ENCODE data around the gene HOXC4.

DNA sequence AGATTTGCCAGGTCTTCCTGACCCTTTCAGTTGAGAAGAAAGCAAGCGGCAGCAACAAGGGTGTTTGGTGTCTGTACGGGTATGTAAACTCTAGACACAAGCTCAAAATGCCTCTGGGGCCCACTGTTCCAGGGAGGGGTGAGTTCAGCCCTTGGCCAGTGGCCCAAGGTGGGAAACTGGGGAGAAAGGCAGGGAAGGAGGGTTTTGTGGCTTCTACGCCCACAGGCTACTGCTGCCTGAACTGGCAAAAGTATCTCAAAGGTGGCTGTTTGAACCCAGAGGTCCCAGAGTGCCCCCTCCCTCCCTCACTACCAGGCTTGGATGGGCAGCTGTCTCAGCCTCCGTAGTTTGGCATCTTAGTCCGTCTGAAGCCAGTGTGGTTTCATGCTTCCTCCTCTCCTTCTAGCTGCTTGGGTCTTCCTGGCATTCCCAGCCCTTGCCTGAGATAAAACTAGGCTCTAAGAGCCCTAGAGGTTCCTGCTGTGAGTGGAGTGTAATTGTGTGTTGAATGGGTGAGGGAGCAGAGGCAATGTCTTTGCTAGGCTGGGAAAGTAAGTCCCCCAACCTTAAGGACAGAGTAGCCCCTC, 15.3 kb upstream of the HOXC4 start:
- no peak for TF ChIP-seq POLR2AphosphoS5 (IDR thresholded peaks at IDR 0.05)
- TF ChIP-seq, protein P1, sequence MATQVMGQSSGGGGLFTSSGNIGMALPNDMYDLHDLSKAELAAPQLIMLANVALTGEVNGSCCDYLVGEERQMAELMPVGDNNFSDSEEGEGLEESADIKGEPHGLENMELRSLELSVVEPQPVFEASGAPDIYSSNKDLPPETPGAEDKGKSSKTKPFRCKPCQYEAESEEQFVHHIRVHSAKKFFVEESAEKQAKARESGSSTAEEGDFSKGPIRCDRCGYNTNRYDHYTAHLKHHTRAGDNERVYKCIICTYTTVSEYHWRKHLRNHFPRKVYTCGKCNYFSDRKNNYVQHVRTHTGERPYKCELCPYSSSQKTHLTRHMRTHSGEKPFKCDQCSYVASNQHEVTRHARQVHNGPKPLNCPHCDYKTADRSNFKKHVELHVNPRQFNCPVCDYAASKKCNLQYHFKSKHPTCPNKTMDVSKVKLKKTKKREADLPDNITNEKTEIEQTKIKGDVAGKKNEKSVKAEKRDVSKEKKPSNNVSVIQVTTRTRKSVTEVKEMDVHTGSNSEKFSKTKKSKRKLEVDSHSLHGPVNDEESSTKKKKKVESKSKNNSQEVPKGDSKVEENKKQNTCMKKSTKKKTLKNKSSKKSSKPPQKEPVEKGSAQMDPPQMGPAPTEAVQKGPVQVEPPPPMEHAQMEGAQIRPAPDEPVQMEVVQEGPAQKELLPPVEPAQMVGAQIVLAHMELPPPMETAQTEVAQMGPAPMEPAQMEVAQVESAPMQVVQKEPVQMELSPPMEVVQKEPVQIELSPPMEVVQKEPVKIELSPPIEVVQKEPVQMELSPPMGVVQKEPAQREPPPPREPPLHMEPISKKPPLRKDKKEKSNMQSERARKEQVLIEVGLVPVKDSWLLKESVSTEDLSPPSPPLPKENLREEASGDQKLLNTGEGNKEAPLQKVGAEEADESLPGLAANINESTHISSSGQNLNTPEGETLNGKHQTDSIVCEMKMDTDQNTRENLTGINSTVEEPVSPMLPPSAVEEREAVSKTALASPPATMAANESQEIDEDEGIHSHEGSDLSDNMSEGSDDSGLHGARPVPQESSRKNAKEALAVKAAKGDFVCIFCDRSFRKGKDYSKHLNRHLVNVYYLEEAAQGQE (IDR thresholded peaks at IDR 0.05; ENCODE audit: borderline replicate concordance), result no peak
- TF ChIP-seq, protein P2, sequence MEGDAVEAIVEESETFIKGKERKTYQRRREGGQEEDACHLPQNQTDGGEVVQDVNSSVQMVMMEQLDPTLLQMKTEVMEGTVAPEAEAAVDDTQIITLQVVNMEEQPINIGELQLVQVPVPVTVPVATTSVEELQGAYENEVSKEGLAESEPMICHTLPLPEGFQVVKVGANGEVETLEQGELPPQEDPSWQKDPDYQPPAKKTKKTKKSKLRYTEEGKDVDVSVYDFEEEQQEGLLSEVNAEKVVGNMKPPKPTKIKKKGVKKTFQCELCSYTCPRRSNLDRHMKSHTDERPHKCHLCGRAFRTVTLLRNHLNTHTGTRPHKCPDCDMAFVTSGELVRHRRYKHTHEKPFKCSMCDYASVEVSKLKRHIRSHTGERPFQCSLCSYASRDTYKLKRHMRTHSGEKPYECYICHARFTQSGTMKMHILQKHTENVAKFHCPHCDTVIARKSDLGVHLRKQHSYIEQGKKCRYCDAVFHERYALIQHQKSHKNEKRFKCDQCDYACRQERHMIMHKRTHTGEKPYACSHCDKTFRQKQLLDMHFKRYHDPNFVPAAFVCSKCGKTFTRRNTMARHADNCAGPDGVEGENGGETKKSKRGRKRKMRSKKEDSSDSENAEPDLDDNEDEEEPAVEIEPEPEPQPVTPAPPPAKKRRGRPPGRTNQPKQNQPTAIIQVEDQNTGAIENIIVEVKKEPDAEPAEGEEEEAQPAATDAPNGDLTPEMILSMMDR (IDR thresholded peaks at IDR 0.05; ENCODE audit: poor library complexity, severe bottlenecking), result no peak
- no peak for TF ChIP-seq SMC3 (conservative IDR thresholded peaks at IDR 0.05; ENCODE audit: poor library complexity)
- no peak for TF ChIP-seq TAF1 (IDR thresholded peaks at IDR 0.05; ENCODE audit: low read depth)
- no peak for TF ChIP-seq EZH2 (IDR thresholded peaks at IDR 0.05; ENCODE audit: borderline replicate concordance, insufficient read depth, low read length, poor library complexity, severe bottlenecking)
- TF ChIP-seq RAD21 (conservative IDR thresholded peaks at IDR 0.05), result no peak
